Measurements from ENCODE around the gene SMAD2. TPM values are rescaled to one million over a fixed set of nuclear protein-coding genes. Genes with fewer than 3 reads are reported as not detected.

SMAD2 gene
- total RNA-seq, 2 donors from 2014 or later, result 60.0 to 101 TPM

DNA sequence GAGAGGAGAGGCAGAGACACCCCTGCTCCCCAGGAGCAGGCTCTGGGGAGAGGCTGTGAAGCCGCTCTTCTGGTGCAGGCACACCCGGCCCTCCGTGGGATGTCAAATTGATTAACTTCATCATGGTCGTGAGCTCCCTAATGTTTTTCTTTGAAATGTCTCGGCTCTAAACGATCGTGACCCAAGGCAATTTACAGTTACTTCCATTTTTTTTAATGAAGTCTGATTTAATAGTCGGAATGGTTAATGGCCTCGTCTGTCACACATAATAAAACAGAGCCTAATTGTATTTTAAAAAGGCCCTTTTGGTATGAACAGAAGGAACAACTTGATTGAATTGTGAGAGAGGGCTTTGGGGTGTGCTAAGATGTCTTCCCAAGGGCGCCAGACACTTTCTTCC is 130.2 kb downstream of the SMAD2 start:
- TF ChIP-seq, protein P1, sequence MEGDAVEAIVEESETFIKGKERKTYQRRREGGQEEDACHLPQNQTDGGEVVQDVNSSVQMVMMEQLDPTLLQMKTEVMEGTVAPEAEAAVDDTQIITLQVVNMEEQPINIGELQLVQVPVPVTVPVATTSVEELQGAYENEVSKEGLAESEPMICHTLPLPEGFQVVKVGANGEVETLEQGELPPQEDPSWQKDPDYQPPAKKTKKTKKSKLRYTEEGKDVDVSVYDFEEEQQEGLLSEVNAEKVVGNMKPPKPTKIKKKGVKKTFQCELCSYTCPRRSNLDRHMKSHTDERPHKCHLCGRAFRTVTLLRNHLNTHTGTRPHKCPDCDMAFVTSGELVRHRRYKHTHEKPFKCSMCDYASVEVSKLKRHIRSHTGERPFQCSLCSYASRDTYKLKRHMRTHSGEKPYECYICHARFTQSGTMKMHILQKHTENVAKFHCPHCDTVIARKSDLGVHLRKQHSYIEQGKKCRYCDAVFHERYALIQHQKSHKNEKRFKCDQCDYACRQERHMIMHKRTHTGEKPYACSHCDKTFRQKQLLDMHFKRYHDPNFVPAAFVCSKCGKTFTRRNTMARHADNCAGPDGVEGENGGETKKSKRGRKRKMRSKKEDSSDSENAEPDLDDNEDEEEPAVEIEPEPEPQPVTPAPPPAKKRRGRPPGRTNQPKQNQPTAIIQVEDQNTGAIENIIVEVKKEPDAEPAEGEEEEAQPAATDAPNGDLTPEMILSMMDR (IDR thresholded peaks at IDR 0.05), result no peak
- no peak for DNase-seq (ENCODE audit: low spot score)
- Histone ChIP-seq H3K27me3 (replicated peaks; ENCODE audit: insufficient read depth) (no peaks in the 10 kb centered on the region), H3K36me3 (no peaks in the 10 kb centered on the region), H3K4me3 (no peak overlapping the region), H3K9me3 (no peaks in the 10 kb centered on the region), H3K4me1 (ENCODE audit: control insufficient read depth in 1 of 2, low read depth in 2 of 2) (peaks cover under 1 to 5% of the 10 kb centered on the region in 2 donors), H3K27ac (no peak overlapping the region)
- no peak for ATAC-seq (ENCODE audit: insufficient number of reproducible peaks, low FRiP score, low read depth)

DNA sequence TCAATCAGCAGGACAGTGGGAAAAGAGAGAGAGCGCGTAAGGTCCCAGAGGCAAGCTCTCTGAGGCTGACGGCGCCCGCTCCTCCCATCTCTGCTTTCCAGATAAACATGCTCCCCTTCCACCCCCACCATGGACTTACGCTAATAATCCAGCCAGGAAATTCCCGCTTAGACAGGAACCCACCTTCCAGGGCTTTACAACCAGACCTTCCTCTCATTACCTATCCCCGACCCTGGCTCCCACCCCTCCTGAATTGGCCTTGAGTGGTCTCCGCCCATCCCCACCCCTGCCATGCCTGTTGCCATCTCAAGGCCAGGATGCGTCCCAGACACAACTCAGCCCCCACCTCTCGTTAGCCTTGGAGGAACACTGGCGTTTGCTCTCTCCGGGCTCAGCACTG is 131.1 kb downstream of the SMAD2 start:
- DNase-seq (ENCODE audit: low spot score) (no peak), ATAC-seq (ENCODE audit: insufficient number of reproducible peaks, low FRiP score, low read depth) (no peak)
- H3K36me3 ChIP-seq, result no peaks in the 10 kb centered on the region
- TF ChIP-seq, protein P1 (IDR thresholded peaks at IDR 0.05), result no peak
- H3K27me3 ChIP-seq (replicated peaks; ENCODE audit: insufficient read depth), result no peaks in the 10 kb centered on the region
- H3K4me3 ChIP-seq, result no peak overlapping the region
- no peaks in the 10 kb centered on the region for H3K9me3 ChIP-seq
- H3K4me1 ChIP-seq (ENCODE audit: control insufficient read depth in 1 of 2, low read depth in 2 of 2), result peaks cover 7 to 13% of the 10 kb centered on the region in 2 donors
- H3K27ac ChIP-seq, result no peak overlapping the region

DNA sequence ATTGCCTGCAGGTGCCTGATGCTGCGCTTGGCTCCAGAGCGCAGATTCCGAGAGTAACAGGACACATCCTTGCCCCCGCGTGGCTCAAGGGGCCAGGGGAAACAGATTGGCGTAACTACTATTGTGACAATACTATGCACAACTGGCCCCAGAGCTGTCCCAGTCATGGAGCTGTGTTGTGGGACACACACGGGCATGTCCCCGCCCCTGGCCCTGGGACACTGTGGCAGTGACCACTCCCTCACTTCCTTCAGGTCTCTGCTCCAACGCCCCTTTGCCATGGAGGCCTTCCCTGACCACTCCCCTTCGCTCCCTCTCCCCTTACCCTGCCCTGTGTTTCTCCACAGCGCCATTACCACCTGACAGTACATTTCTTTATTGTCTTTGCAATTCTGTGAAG is 132.1 kb downstream of the SMAD2 start:
- no peaks in the 10 kb centered on the region for H3K27me3 ChIP-seq (replicated peaks; ENCODE audit: insufficient read depth)
- H3K9me3 ChIP-seq, result no peaks in the 10 kb centered on the region
- peaks cover 7 to 16% of the 10 kb centered on the region in 2 donors for H3K4me1 ChIP-seq (ENCODE audit: control insufficient read depth in 1 of 2, low read depth in 2 of 2)
- DNase-seq (ENCODE audit: low spot score), result no peak
- TF ChIP-seq, protein P1 (IDR thresholded peaks at IDR 0.05), result no peak
- no peak for ATAC-seq (ENCODE audit: insufficient number of reproducible peaks, low FRiP score, low read depth)
- no peaks in the 10 kb centered on the region for H3K36me3 ChIP-seq
- H3K4me3 ChIP-seq, result no peak overlapping the region
- H3K27ac ChIP-seq, result no peak overlapping the region

DNA sequence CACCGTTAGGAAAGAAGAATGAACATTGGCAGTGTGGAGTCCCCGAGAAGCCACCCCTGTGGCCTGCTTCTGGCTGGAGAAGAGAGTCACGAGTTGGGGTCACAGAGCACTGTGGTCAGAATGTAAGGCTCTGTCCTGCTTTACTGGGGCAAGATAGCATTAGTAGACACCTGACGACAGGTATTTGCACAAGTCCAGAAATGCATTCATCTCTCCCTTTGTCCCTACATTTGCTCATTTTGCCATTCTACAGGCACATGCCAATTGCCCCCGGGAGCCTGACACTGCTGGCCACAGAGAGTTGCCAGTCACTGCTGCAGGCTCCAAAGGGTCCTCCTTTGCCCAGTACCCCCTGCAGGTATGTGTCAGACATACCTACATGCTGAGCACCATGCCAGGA is 133.3 kb downstream of the SMAD2 start:
- no peaks in the 10 kb centered on the region for H3K9me3 ChIP-seq
- H3K27me3 ChIP-seq (replicated peaks; ENCODE audit: insufficient read depth), result no peaks in the 10 kb centered on the region
- no peak overlapping the region for H3K27ac ChIP-seq
- peaks cover 7 to 16% of the 10 kb centered on the region in 2 donors for H3K4me1 ChIP-seq (ENCODE audit: control insufficient read depth in 1 of 2, low read depth in 2 of 2)
- DNase-seq (ENCODE audit: low spot score) (no peak), ATAC-seq (ENCODE audit: insufficient number of reproducible peaks, low FRiP score, low read depth) (no peak)
- H3K4me3 ChIP-seq, result no peak overlapping the region
- H3K36me3 ChIP-seq, result no peaks in the 10 kb centered on the region
- TF ChIP-seq, protein P1 (IDR thresholded peaks at IDR 0.05), result no peak

DNA sequence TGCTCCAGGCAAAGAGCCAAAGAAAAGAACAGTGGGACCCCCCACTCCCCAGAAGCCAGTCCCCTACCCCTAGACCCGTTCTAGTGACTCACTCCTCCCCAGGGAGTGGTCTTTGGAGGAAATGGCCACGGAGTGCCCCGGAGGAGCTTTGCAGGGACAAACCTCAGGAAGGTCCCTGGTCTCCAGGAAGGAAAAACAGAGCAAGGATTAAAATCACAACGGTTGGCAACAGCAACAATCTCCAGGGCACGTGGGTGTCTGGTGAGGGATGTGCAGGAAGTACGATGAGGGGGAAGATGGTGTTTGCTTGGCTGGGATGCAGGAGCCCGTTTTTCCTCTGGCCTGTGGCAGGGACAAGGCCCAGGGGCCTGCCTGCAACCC is 135.0 kb downstream of the SMAD2 start:
- no peak overlapping the region for H3K27ac ChIP-seq
- TF ChIP-seq, protein P1 (IDR thresholded peaks at IDR 0.05), result no peak
- peak overlapping the region; percentile 30 for H3K4me3 ChIP-seq
- peaks cover 7 to 16% of the 10 kb centered on the region in 2 donors for H3K4me1 ChIP-seq (ENCODE audit: control insufficient read depth in 1 of 2, low read depth in 2 of 2)
- ATAC-seq (ENCODE audit: insufficient number of reproducible peaks, low FRiP score, low read depth) (peak; percentile 4), DNase-seq (ENCODE audit: low spot score) (no peak)
- no peaks in the 10 kb centered on the region for H3K27me3 ChIP-seq (replicated peaks; ENCODE audit: insufficient read depth)
- no peaks in the 10 kb centered on the region for H3K9me3 ChIP-seq
- no peaks in the 10 kb centered on the region for H3K36me3 ChIP-seq

Measured in thoracic aorta (tissue), 2 donors.